IMR-90 (cell line): Measurements from ENCODE around the gene SHISA8. TPM values are rescaled to one million over a fixed set of nuclear protein-coding genes. Genes with fewer than 3 reads are reported as not detected.

Source experiments
- ATAC-seq: fragments of 200-7000 bp; cut with Tn5 transposase; 2 replicates; pipeline ENCODE4 v1.9.1; 2020; ENCODE audit warnings: low read depth, mild to moderate bottlenecking, moderate library complexity
- BruUV-seq: library from RNA; stranded (reverse); fragments of 400-500 nt; replicated peaks from 2 replicates; lab custom pipeline; 2021; lab: Mats Ljungman, UMichigan
- CTCF ChIA-PET: fragments of 300-600 bp; formaldehyde crosslinking; extraction: SDS; loops from one replicate; lab custom pipeline; 2021; ENCODE audit warnings: antibody characterized with exemption; lab: Yijun Ruan, JAX
- POLR2A ChIA-PET: fragments of 300-600 bp; sonication (Branson Sonifier 250); formaldehyde crosslinking; loops from one replicate; lab custom pipeline; 2022; ENCODE audit warnings: antibody characterized with exemption; ENCODE audit not compliant: unreplicated experiment; lab: Charles Lee
- DNase-seq: peaks from one replicate; pipeline ENCODE4 v3.0.0; 2013
- H2AFZ ChIP-seq: replicated peaks from 2 replicates; pipeline ENCODE3; 2013; ENCODE audit warnings: low read length, mild to moderate bottlenecking; ENCODE audit not compliant: poor library complexity
- H2AK5ac ChIP-seq: 2 replicates; pipeline ENCODE4 v1.6.1; 2013; ENCODE audit warnings: low read depth, low read length, inconsistent platforms
- H2AK9ac ChIP-seq: replicated peaks from 2 replicates; pipeline ENCODE3; 2013; ENCODE audit warnings: mild to moderate bottlenecking, low read depth, low read length, moderate library complexity; ENCODE audit not compliant: poor library complexity
- H2BK120ac ChIP-seq: 2 replicates; pipeline ENCODE4 v1.6.1; 2013; ENCODE audit warnings: low read depth, low read length, inconsistent platforms
- H2BK15ac ChIP-seq: 3 replicates; pipeline ENCODE4 v1.6.1; 2013; ENCODE audit warnings: low read depth, low read length, inconsistent platforms
- H2BK20ac ChIP-seq: 2 replicates; pipeline ENCODE4 v1.6.1; 2013; ENCODE audit warnings: low read depth, mild to moderate bottlenecking, inconsistent platforms, low read length, moderate library complexity
- H2BK5ac ChIP-seq: 2 replicates; pipeline ENCODE4 v1.6.1; 2013; ENCODE audit warnings: mild to moderate bottlenecking, low read depth, low read length, inconsistent platforms; ENCODE audit not compliant: poor library complexity, severe bottlenecking
- H3K14ac ChIP-seq: replicated peaks from 2 replicates; pipeline ENCODE4 v1.6.1; 2013; ENCODE audit warnings: low read depth, low read length, inconsistent platforms
- H3K18ac ChIP-seq: 2 replicates; pipeline ENCODE4 v1.6.1; 2013; ENCODE audit warnings: low read depth, low read length, control low read depth
- H3K23ac ChIP-seq: 2 replicates; pipeline ENCODE4 v1.6.1; 2013; ENCODE audit warnings: low read depth, low read length, inconsistent platforms
- H3K27ac ChIP-seq: 2 replicates; pipeline ENCODE4 v1.5.1; 2013; ENCODE audit warnings: mild to moderate bottlenecking, control low read depth, low read length; ENCODE audit not compliant: insufficient read depth
- H3K27me3 ChIP-seq: 2 replicates; pipeline ENCODE4 v1.6.1; 2013; ENCODE audit warnings: low read length; ENCODE audit not compliant: control insufficient read depth, insufficient read depth
- H3K36me3 ChIP-seq: 2 replicates; pipeline ENCODE4 v1.6.1; 2013; ENCODE audit warnings: low read length, mixed read lengths; ENCODE audit not compliant: control insufficient read depth, insufficient read depth
- H3K4ac ChIP-seq: 2 replicates; pipeline ENCODE4 v1.6.1; 2013; ENCODE audit warnings: low read depth, low read length, inconsistent platforms
- H3K4me1 ChIP-seq: 2 replicates; pipeline ENCODE4 v1.6.1; 2013; ENCODE audit warnings: low read length, mixed read lengths; ENCODE audit not compliant: control insufficient read depth, insufficient read depth
- H3K4me2 ChIP-seq: 2 replicates; pipeline ENCODE4 v1.6.1; 2013; ENCODE audit warnings: low read depth, mild to moderate bottlenecking, control low read depth, low read length, moderate library complexity
- H3K4me3 ChIP-seq: 2 replicates; pipeline ENCODE4 v1.5.1; 2013; ENCODE audit warnings: low read depth, mild to moderate bottlenecking, control low read depth, low read length, moderate library complexity; ENCODE audit not compliant: insufficient read depth
- H3K56ac ChIP-seq: 2 replicates; pipeline ENCODE4 v1.6.1; 2013; ENCODE audit warnings: low read length, inconsistent platforms; ENCODE audit not compliant: insufficient read depth; ENCODE audit errors: extremely low read depth
- H3K79me1 ChIP-seq, 2 experiments: 2 replicates each; pipeline ENCODE4 v1.6.1; 2013; ENCODE audit warnings: low read length in 2 of 2, inconsistent platforms in 1 of 2, low read depth in 1 of 2
- H3K9ac ChIP-seq: 2 replicates; pipeline ENCODE4 v1.6.1; 2013; ENCODE audit warnings: low read depth, low read length, control low read depth
- H3K9me1 ChIP-seq: 2 replicates; pipeline ENCODE4 v1.6.1; 2013; ENCODE audit warnings: low read length, inconsistent platforms; ENCODE audit not compliant: insufficient read depth
- H3K9me3 ChIP-seq: 2 replicates; pipeline ENCODE4 v1.6.1; 2013; ENCODE audit warnings: low read length; ENCODE audit not compliant: control insufficient read depth, insufficient read depth
- H4K20me1 ChIP-seq: 2 replicates; pipeline ENCODE4 v1.6.1; 2013; ENCODE audit warnings: low read length, inconsistent platforms; ENCODE audit not compliant: insufficient read depth
- H4K5ac ChIP-seq: 2 replicates; pipeline ENCODE4 v1.6.1; 2013; ENCODE audit warnings: mild to moderate bottlenecking, low read depth, low read length, control low read depth
- H4K8ac ChIP-seq, 2 experiments: 2 replicates each; pipeline ENCODE4 v1.6.1; 2013; ENCODE audit warnings: low read depth in 2 of 2, low read length in 2 of 2, control low read depth in 1 of 2, inconsistent platforms in 1 of 2
- H4K91ac ChIP-seq: 2 replicates; pipeline ENCODE4 v1.6.1; 2013; ENCODE audit warnings: low read depth, low read length, inconsistent platforms; ENCODE audit not compliant: insufficient read depth
- BHLHE40 ChIP-seq: fragments of 150-350 bp; IDR thresholded peaks from 2 replicates; pipeline ENCODE4 v1.6.1; 2016; ENCODE audit warnings: mild to moderate bottlenecking, low read depth, low read length
- CEBPB ChIP-seq: IDR thresholded peaks from 2 replicates; pipeline ENCODE4 v1.6.1; 2012; ENCODE audit warnings: low read depth, low read length, improper control_type of control experiment
- CHD1 ChIP-seq: IDR thresholded peaks from 2 replicates; pipeline ENCODE4 v1.6.1; 2012; ENCODE audit warnings: low read depth, low read length, improper control_type of control experiment
- MAFK ChIP-seq: IDR thresholded peaks from 2 replicates; pipeline ENCODE4 v1.6.1; 2012; ENCODE audit warnings: low read depth, low read length, improper control_type of control experiment
- NFE2L2 ChIP-seq: fragments of 150-350 bp; IDR thresholded peaks from 2 replicates; pipeline ENCODE4 v1.6.1; 2016; ENCODE audit warnings: low read depth, mild to moderate bottlenecking, low read length
- POLR2A ChIP-seq: IDR thresholded peaks from 2 replicates; pipeline ENCODE4 v1.6.1; 2012; ENCODE audit warnings: mild to moderate bottlenecking, low read depth, low read length
- RCOR1 ChIP-seq: IDR thresholded peaks from 2 replicates; pipeline ENCODE4 v1.6.1; 2012; ENCODE audit warnings: mild to moderate bottlenecking, low read length, improper control_type of control experiment; ENCODE audit not compliant: insufficient replicate concordance
- RFX5 ChIP-seq: IDR thresholded peaks from 2 replicates; pipeline ENCODE4 v1.8.0; 2012; ENCODE audit warnings: low read depth, mild to moderate bottlenecking, low read length, moderate library complexity
- SMC3 ChIP-seq: fragments of 150-350 bp; IDR thresholded peaks from 2 replicates; pipeline ENCODE4 v1.6.1; 2016; ENCODE audit warnings: low read depth, mild to moderate bottlenecking, antibody characterized with exemption, low read length, moderate library complexity
- WGBS, 2 experiments: methylation state at CpG; one replicate each; pipeline versions ENCODE4 v1.1.5 to v1.1.7; 2013; ENCODE audit warnings: missing lambda C conversion rate in 2 of 2; ENCODE audit not compliant: insufficient read length in 1 of 2; ENCODE audit errors: extremely low coverage in 2 of 2; 5-methylcytosine and 5-hydroxymethylcytosine counted together
- dilution Hi-C: fragments of 300-500 bp; cut with HindIII; formaldehyde crosslinking; loops from one replicate; pipeline ENCODE4 v1.14.3; 2018; ENCODE audit warnings: low sequenced_read_pairs; ENCODE audit not compliant: unreplicated experiment
- in situ Hi-C: fragments of 300-500 bp; cut with MboI; formaldehyde crosslinking; loops from 3 replicates; pipeline ENCODE4 v1.14.3; 2019; ENCODE audit warnings: low sequenced_read_pairs, inconsistent platforms, mixed read lengths
- intact Hi-C: fragments of 100-400 bp; cut with micrococcal nuclease; formaldehyde crosslinking; loops from 2 replicates; pipeline ENCODE4 v1.10.0; 2022
- polyA plus RNA-seq, 3 experiments: library from polyadenylated mRNA; depleted of rRNA; stranded (reverse); fragments of >200 nt; gene quantifications; 2 replicates each; pipeline ENCODE4 v1.2.3, GENCODE V29; 2012; ENCODE audit warnings: low replicate concordance in 1 of 3
- total RNA-seq: library from RNA; depleted of rRNA; stranded (reverse); fragments of >200 nt; gene quantifications from 2 replicates; pipeline ENCODE4 v1.2.3, GENCODE V29; 2012

Gene SHISA8
- total and polyA plus RNA-seq, 2 of the 4 experiments (the other 2 are of a cell fraction), result not detected

- POLR2A ChIA-PET, result no interaction called here
- in situ Hi-C loops, result no loop called here
- Histone ChIP-seq H4K5ac (no peak overlapping the region), H2BK120ac (no peak overlapping the region), H2BK5ac (no peak overlapping the region), H3K9ac (no peak overlapping the region), H3K4ac (no peak overlapping the region), H2BK20ac (no peak overlapping the region), H2AK5ac (no peak overlapping the region), H3K4me3 (no peak overlapping the region), H3K27me3 (peaks cover 5% of the 10 kb centered on the region; the same call in 1 of the 2 replicates), H3K18ac (no peak overlapping the region), H3K56ac (no peak overlapping the region), H2AK9ac (peak overlapping the region; percentile 82), H4K8ac (no peak overlapping the region), H3K79me1 (no peaks in the 10 kb centered on the region), H3K4me1 (no peaks in the 10 kb centered on the region), H2BK15ac (no peak overlapping the region), H4K20me1 (peaks cover 10% of the 10 kb centered on the region; the same call in 1 of the 2 replicates), H4K91ac (no peak overlapping the region), H3K9me1 (peaks cover 8% of the 10 kb centered on the region; the same call in 1 of the 2 replicates), H3K27ac (no peak overlapping the region), H3K4me2 (no peak overlapping the region), H3K36me3 (peaks cover 24% of the 10 kb centered on the region), H3K14ac (no peak overlapping the region), H3K23ac (no peak overlapping the region), H2AFZ (no peak overlapping the region), H3K9me3 (no peaks in the 10 kb centered on the region)
- TF ChIP-seq POLR2A (no peak), SMC3 (no peak), RCOR1 (no peak), CHD1 (no peak), CEBPB (no peak), RFX5 (no peak), MAFK (no peak), BHLHE40 (no peak), NFE2L2 (no peak)
- dilution Hi-C loops, result no loop called here
- no TSS peak for BruUV-seq
- WGBS, 2 experiments, result 92% methylated on average over 6 of the region's 24 CpGs; no CpG with 5 or more reads in 1 of the 2 experiments
- intact Hi-C loops, result no loop called here
- ATAC-seq (no peak), DNase-seq (no peak)
- CTCF ChIA-PET, result no interaction called here
These were observed 10.1 kb downstream of the SHISA8 start for GRCh38 chr22:41904450-41905410.
